B cell (primary cell): Measurements from ENCODE around the gene BHMT2. TPM values are rescaled to one million over a fixed set of nuclear protein-coding genes. Genes with fewer than 3 reads are reported as not detected.

Source experiments
- ATAC-seq: fragments of 200-7000 bp; cut with Tn5 transposase; one replicate; pipeline ENCODE4 v1.10.0; 2021; ENCODE audit warnings: low read depth, mild to moderate bottlenecking, moderate number of reproducible peaks, moderate library complexity
- CTCF ChIA-PET: fragments of 350-600 bp; sonication (Branson Sonifier 250); formaldehyde crosslinking; loops from one replicate; lab custom pipeline; 2021; ENCODE audit warnings: antibody characterized with exemption, inconsistent platforms; lab: Charles Lee
- POLR2A ChIA-PET: fragments of 350-600 bp; sonication (Branson Sonifier 250); formaldehyde crosslinking; loops from one replicate; lab custom pipeline; 2021; ENCODE audit warnings: antibody characterized with exemption; lab: Charles Lee
- DNase-seq: peaks from one replicate; pipeline ENCODE4 v3.0.0; 2013
- H2AFZ ChIP-seq: 2 replicates; pipeline ENCODE4 v1.6.1; 2012; ENCODE audit warnings: mild to moderate bottlenecking, low read depth, low read length; ENCODE audit not compliant: insufficient read depth, poor library complexity, severe bottlenecking
- H3K27ac ChIP-seq, 2 donors: 1 replicate in 1 of 2; 2 replicates in 1 of 2; pipeline ENCODE4 v1.5.1; 2012 to 2013; ENCODE audit warnings: low read length in 2 of 2, mild to moderate bottlenecking in 2 of 2, moderate library complexity in 1 of 2
- H3K27me3 ChIP-seq, 4 experiments: fragments of 200-600 bp in 1 of 4; sonication (generic) in 1 of 4; replicated peaks in 1 of 4; 1 replicate in 2 of 4; 2 replicates in 2 of 4; pipeline versions ENCODE4 v1.6.1 to v1.7.0; 2013 to 2016; ENCODE audit warnings: low read length in 3 of 4, mild to moderate bottlenecking in 2 of 4, mixed read lengths in 1 of 4, moderate library complexity in 1 of 4; ENCODE audit not compliant: insufficient read depth in 4 of 4, control insufficient read depth in 3 of 4; ENCODE audit errors: control extremely low read depth in 1 of 4
- H3K36me3 ChIP-seq, 2 experiments: replicated peaks in 1 of 2; 1 replicate in 1 of 2; 2 replicates in 1 of 2; pipeline versions ENCODE4 v1.6.1 to v1.7.1; 2013; ENCODE audit warnings: low read length in 1 of 2; ENCODE audit not compliant: insufficient read depth in 2 of 2, control insufficient read depth in 1 of 2; ENCODE audit errors: control extremely low read depth in 1 of 2, extremely low read depth in 1 of 2
- H3K4me1 ChIP-seq, 2 donors: fragments of 200-600 bp in 1 of 2; sonication (generic) in 1 of 2; 1 replicate in 1 of 2; 2 replicates in 1 of 2; pipeline versions ENCODE4 v1.5.1 to v1.6.1; 2013 to 2017; ENCODE audit warnings: low read length in 2 of 2; ENCODE audit not compliant: control insufficient read depth in 2 of 2, insufficient read depth in 2 of 2
- H3K4me2 ChIP-seq: replicated peaks from 2 replicates; pipeline ENCODE3; 2012; ENCODE audit warnings: mild to moderate bottlenecking, low read depth, low read length; ENCODE audit not compliant: poor library complexity, severe bottlenecking
- H3K4me3 ChIP-seq, 5 experiments: fragments of 200-600 bp in 1 of 5; sonication (generic) in 1 of 5; 1 replicate in 3 of 5; 2 replicates in 2 of 5; pipeline versions ENCODE4 v1.5.1 to v1.7.0; 2011 to 2016; ENCODE audit warnings: low read length in 4 of 5, mild to moderate bottlenecking in 4 of 5, low read depth in 2 of 5, control low read depth in 1 of 5, moderate library complexity in 1 of 5; ENCODE audit not compliant: insufficient read depth in 1 of 5; ENCODE audit errors: control extremely low read depth in 1 of 5, extremely low read depth in 1 of 5
- H3K79me2 ChIP-seq: fragments of 200-600 bp; sonication (generic); one replicate; pipeline ENCODE4 v1.6.0; 2016; ENCODE audit warnings: low read length; ENCODE audit not compliant: control insufficient read depth, insufficient read depth
- H3K9ac ChIP-seq: fragments of 200-600 bp; sonication (generic); 2 replicates; pipeline ENCODE4 v1.6.1; 2017; ENCODE audit warnings: mild to moderate bottlenecking, low read length, moderate library complexity
- H3K9me3 ChIP-seq, 3 donors: one replicate each; pipeline versions ENCODE4 v1.6.1 to v1.7.1; 2013; ENCODE audit warnings: low read length in 2 of 3; ENCODE audit not compliant: control insufficient read depth in 2 of 3, insufficient read depth in 1 of 3; ENCODE audit errors: control extremely low read depth in 1 of 3
- H4K20me1 ChIP-seq: 2 replicates; pipeline ENCODE4 v1.6.0; 2012; ENCODE audit warnings: mild to moderate bottlenecking, low read length; ENCODE audit not compliant: insufficient read depth, control insufficient read depth, poor library complexity, severe bottlenecking
- H3K27ac Mint-ChIP-seq: one replicate; pipeline ENCODE4 v1.8.0; 2021; ENCODE audit warnings: mixed read lengths
- H3K27me3 Mint-ChIP-seq: one replicate; pipeline ENCODE4 v1.8.0; 2021; ENCODE audit warnings: mixed read lengths
- H3K4me1 Mint-ChIP-seq: one replicate; pipeline ENCODE4 v1.8.0; 2021; ENCODE audit warnings: mixed read lengths
- H3K4me3 Mint-ChIP-seq: one replicate; pipeline ENCODE4 v1.8.0; 2021; ENCODE audit warnings: mixed read lengths
- H3K9me3 Mint-ChIP-seq: one replicate; pipeline ENCODE4 v1.8.0; 2022; ENCODE audit warnings: mixed read lengths; ENCODE audit not compliant: insufficient read depth
- EZH2 ChIP-seq: IDR thresholded peaks from 2 replicates; pipeline ENCODE4 v1.6.1; 2012; ENCODE audit warnings: borderline replicate concordance, low read depth, mild to moderate bottlenecking, moderate library complexity, low read length; ENCODE audit not compliant: insufficient read depth, poor library complexity, severe bottlenecking
- WGBS: methylation state at CpG from one replicate; pipeline ENCODE4 v1.1.5; 2013; ENCODE audit warnings: missing lambda C conversion rate; ENCODE audit not compliant: insufficient coverage; 5-methylcytosine and 5-hydroxymethylcytosine counted together
- intact Hi-C: fragments of 100-400 bp; cut with micrococcal nuclease; formaldehyde crosslinking; loops from one replicate; pipeline ENCODE4 v1.10.0; 2022
- polyA plus RNA-seq: library from polyadenylated mRNA; depleted of rRNA; stranded (reverse); fragments of >200 nt; gene quantifications from 2 replicates; pipeline ENCODE4 v1.2.3, GENCODE V29; 2012
- total RNA-seq, 2 donors: library from RNA; stranded (reverse); fragments of 120-200 nt in 1 of 2; gene quantifications; 1 replicate in 1 of 2; 2 replicates in 1 of 2; pipeline versions ENCODE4 v1.2.3 to v1.2.4, GENCODE V29; 2013 to 2022
- TF ChIP-seq, protein P1 (sequence below): fragments of 200-600 bp; IDR thresholded peaks from one replicate; pipeline ENCODE4 v1.8.0; 2022; ENCODE audit warnings: antibody characterized with exemption, mild to moderate bottlenecking

Gene BHMT2
- total and polyA plus RNA-seq, 2 donors (not counting 1 experiment from before 2014, with no cell fraction given): not detected

DNA sequence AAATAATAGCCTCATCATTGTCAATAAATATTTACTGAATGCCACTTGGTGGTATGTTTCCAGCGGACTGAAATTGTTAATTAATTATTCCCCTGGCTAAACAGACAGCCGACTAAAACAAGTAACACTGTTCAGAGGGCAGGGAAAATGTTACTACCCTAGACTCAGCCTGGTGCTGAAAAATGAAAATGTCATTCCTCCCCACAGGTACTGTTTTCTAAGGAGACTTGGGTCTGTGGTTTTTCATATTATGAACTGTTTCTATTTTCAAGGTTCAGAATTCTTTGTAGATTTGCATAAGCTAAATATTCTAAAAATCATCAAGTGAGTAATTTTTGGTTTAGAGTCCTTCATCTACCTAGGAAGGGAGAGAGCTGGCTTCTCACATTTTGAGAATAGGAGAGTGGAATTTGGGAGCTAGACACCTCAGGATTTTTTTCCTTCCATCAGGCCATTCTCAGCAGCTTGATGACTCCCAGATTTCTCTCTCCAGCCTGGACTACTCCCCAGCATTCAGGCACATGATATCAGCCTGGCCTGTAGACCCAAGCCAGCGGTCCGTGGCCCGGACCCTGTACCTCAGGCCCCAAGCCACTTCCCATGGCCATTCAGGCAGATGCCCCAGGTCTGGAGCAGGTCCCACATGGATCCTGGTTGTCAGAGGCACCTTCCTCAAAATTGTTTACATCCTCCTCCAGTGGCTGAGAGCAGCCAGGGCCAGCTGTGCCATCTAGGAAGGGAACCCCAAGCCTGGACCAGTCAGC lies 66.4 kb downstream of the BHMT2 start:
- H3K79me2 ChIP-seq: no peaks in the 10 kb centered on the region
- no peak overlapping the region for H3K4me3 Mint-ChIP-seq
- H3K9me3 Mint-ChIP-seq: peaks cover 8% of the 10 kb centered on the region
- H2AFZ ChIP-seq: no peak overlapping the region
- WGBS: 95% methylated on average over 3 of the region's 5 CpGs
- H3K27ac ChIP-seq: no peak overlapping the region
- H3K4me3 ChIP-seq: no peak overlapping the region
- H3K4me1 ChIP-seq: peaks cover 7 to 10% of the 10 kb centered on the region in 2 donors
- H3K36me3 ChIP-seq: no peaks in the 10 kb centered on the region
- peaks cover 0 to 5% (median 3%) of the 10 kb centered on the region in 3 donors for H3K9me3 ChIP-seq
- TF ChIP-seq, protein P1, sequence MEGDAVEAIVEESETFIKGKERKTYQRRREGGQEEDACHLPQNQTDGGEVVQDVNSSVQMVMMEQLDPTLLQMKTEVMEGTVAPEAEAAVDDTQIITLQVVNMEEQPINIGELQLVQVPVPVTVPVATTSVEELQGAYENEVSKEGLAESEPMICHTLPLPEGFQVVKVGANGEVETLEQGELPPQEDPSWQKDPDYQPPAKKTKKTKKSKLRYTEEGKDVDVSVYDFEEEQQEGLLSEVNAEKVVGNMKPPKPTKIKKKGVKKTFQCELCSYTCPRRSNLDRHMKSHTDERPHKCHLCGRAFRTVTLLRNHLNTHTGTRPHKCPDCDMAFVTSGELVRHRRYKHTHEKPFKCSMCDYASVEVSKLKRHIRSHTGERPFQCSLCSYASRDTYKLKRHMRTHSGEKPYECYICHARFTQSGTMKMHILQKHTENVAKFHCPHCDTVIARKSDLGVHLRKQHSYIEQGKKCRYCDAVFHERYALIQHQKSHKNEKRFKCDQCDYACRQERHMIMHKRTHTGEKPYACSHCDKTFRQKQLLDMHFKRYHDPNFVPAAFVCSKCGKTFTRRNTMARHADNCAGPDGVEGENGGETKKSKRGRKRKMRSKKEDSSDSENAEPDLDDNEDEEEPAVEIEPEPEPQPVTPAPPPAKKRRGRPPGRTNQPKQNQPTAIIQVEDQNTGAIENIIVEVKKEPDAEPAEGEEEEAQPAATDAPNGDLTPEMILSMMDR: no peak
- peaks cover 21% of the 10 kb centered on the region for H3K27me3 Mint-ChIP-seq
- DNase-seq (no peak), ATAC-seq (no peak)
- no peaks in the 10 kb centered on the region for H4K20me1 ChIP-seq
- no peak overlapping the region for H3K4me2 ChIP-seq
- no peak overlapping the region for H3K27ac Mint-ChIP-seq
- intact Hi-C loops: loop anchor here (10.0 kb wide), 1 partner anchor 841 kb away; the partner anchor contains the start of gene AP3B1
- H3K4me1 Mint-ChIP-seq: peaks cover 8% of the 10 kb centered on the region
- CTCF ChIA-PET: interaction anchor here (0.6 to 5.1 kb wide), 4 partner anchors 114 to 656 kb away, joined by 3 to 85 read pairs (median 7); no protein-coding TSS in a partner anchor
- peaks cover 0 to 3% (median 0%) of the 10 kb centered on the region in 4 experiments for H3K27me3 ChIP-seq
- POLR2A ChIA-PET: no interaction called here
- no peak overlapping the region for H3K9ac ChIP-seq

DNA sequence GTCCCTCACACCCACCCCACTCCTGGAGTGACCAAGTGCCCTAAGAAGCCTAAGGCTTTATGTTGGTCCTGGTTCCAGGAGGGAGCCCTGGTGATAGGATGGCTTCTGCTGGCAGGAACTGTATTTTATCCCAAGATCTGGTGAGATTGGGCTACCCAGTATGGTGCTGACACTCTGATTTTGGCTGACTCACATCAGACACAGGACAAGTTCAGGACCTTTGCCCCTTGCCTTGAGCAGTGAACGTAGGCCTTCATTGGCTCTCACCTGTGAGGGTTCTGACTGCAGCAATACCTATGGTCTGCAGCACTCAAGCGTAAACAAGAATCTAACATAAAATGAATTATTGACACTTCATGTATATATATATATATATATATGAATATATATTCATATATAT lies 67.1 kb downstream of the BHMT2 start:
- Histone ChIP-seq H3K27ac (no peak overlapping the region), H4K20me1 (no peaks in the 10 kb centered on the region), H2AFZ (no peak overlapping the region), H3K4me1 (peaks cover 7 to 10% of the 10 kb centered on the region in 2 donors), H3K4me2 (no peak overlapping the region), H3K4me3 (no peak overlapping the region), H3K36me3 (no peaks in the 10 kb centered on the region), H3K79me2 (no peaks in the 10 kb centered on the region), H3K27me3 (peaks cover 0 to 3% (median 0%) of the 10 kb centered on the region in 4 experiments), H3K9ac (no peak overlapping the region), H3K9me3 (peaks cover 0 to 6% (median 5%) of the 10 kb centered on the region in 3 donors)
- Mint-ChIP-seq H3K27me3 (peaks cover 23% of the 10 kb centered on the region), H3K9me3 (peaks cover 9% of the 10 kb centered on the region), H3K4me1 (peaks cover 8% of the 10 kb centered on the region), H3K4me3 (no peak overlapping the region), H3K27ac (no peak overlapping the region)
- no CpG with 5 or more reads among the region's 2 CpGs for WGBS
- DNase-seq (no peak), ATAC-seq (no peak)
- intact Hi-C loops: loop anchor here (10.0 kb wide), 1 partner anchor 842 kb away; the partner anchor contains the start of gene AP3B1
- ChIA-PET POLR2A (no interaction called here), CTCF (interaction anchor here (0.6 to 5.1 kb wide), 2 partner anchors 115 to 656 kb away, joined by 3 to 85 read pairs; no protein-coding TSS in a partner anchor)
- TF ChIP-seq, protein P1: no peak
- no peak for TF ChIP-seq EZH2
